ENCODE data around the gene FAM228B.

DNA sequence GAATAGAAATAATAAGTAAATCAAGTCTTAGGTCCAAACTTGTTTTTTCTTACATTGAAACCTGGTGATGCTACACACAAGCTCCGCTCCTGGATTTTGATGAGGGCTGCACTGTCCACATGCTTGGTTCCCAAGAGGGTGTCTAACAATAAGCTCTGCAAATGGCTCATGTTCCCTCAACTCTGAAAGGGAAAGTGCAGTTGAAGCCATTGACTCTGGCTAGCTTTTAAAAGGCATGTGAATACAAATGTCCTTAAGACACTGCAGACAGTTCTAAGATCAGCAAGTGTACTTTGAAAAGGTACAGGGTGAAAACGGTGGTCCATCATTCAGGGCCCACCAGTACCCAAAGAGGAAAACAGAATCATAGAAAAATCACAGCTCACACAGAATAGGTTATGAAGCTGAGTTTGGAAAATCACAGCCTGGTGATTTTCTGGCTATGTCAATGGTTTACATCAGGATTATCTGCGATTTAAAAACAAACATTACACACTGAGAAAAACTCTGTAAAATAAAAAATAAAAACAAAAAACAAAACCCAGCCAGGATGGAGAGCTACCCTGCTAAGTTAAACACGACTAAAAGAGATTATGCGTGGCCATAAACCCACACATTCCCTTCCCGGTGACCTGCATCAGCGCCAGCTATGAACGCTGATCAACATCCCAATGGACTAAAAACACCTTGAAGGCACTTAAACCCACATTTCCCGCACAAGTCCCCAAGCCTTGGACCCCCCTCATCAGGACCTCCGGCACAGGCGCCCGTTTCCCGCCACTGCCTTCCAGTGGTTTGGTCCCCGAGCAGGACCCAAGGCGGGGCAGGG is 689 bp upstream of the FAM228B start:
- TF ChIP-seq YY1 (IDR thresholded peaks at IDR 0.05; ENCODE audit: low read depth) (no peak), EP300 (IDR thresholded peaks at IDR 0.05; ENCODE audit: borderline replicate concordance) (no peak), EGR1 (IDR thresholded peaks at IDR 0.05) (no peak)
